ENCODE data around the gene SLC17A8.

DNA sequence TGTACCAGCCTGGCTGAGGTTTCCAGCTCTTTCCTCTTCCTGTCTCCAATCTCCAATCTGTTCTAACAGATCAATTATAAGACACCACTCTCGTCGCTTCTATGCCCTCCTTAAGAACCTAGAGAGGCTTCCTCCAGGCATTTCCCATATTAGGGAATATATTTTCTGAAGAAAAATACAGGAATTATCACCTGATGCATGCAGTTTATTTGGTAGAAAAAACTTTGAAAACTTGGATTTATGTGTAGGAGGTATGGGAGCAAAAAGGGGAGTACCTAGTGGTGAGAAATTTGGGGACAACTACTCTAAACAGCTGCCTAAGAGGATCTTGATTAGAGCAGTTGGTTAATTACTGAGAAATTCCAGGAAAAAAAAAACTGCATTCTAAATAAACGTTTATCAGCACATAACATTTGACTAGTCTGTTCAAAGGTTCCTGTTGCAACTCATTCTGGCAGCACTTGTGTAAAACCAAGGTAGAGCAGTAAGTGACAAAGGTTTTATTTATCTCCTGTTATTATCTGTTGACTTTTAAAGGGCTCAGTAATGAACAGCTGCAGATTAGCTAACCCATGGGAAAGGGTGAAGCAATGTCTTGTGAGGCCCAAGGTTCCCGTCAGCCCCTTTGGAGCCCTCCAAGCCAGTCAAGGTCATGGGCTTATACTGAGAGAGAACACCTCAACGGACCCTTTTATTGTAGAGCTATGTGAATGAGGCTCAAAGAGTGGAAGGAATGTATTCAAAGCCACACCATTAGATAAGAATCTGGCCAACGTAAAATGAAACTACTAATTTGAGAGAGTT lies 80.4 kb downstream of the SLC17A8 start:
- TF ChIP-seq EP300 (IDR thresholded peaks at IDR 0.05; ENCODE audit: borderline replicate concordance in 1 of 2, low read depth in 1 of 2, low read length in 1 of 2): no peak
- TF ChIP-seq SMC3 (IDR thresholded peaks at IDR 0.05; ENCODE audit: low read depth, low read length): no peak
- no peak for TF ChIP-seq POLR2AphosphoS5 (IDR thresholded peaks at IDR 0.05; ENCODE audit: low read depth, low read length)
- TF ChIP-seq, protein P1, sequence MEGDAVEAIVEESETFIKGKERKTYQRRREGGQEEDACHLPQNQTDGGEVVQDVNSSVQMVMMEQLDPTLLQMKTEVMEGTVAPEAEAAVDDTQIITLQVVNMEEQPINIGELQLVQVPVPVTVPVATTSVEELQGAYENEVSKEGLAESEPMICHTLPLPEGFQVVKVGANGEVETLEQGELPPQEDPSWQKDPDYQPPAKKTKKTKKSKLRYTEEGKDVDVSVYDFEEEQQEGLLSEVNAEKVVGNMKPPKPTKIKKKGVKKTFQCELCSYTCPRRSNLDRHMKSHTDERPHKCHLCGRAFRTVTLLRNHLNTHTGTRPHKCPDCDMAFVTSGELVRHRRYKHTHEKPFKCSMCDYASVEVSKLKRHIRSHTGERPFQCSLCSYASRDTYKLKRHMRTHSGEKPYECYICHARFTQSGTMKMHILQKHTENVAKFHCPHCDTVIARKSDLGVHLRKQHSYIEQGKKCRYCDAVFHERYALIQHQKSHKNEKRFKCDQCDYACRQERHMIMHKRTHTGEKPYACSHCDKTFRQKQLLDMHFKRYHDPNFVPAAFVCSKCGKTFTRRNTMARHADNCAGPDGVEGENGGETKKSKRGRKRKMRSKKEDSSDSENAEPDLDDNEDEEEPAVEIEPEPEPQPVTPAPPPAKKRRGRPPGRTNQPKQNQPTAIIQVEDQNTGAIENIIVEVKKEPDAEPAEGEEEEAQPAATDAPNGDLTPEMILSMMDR (IDR thresholded peaks at IDR 0.05): no peak
- TF ChIP-seq YY1 (IDR thresholded peaks at IDR 0.05; ENCODE audit: low read depth): no peak
